ENCODE measurements around the gene NCR2.

The NCR2 gene

DNA sequence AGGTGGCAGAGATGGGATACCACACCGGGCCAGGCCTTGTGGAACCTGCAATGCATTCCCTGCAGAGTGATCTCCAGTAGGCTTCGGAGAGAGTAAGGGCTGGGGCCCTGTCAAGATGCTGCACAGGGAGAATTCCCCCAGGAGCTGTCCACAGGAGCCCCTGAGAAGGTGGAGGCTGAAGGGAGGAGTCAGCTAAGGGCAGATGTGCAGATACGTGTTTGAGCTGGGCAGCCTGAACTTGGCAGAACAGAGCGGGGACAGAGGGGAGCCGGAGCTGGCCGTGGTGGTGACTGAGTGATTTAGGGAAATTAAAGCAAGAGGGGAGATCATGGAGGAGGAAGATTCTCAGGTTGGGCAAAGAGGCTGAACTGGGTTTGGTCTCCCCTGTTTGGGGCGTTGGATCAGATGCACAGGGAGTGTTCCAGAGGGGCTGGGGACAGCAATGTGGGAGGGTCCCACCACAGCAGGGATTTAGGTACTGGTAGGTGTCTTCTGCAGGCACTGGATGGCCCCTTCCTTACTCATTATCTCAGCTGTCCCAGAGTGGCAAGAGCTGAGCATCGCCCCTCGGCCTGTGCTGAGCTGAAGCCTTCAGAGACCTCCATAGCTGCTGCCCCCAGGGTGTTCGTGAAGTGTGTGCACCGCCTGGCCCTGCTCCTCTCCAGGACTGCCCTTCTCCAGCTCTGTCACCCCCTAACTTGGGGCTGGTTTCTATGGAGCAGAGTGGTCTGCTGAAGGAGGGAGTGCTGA, 3.8 kb upstream of the NCR2 start:
- no peak for DNase-seq (ENCODE audit: low read depth in 3 of 3)

DNA sequence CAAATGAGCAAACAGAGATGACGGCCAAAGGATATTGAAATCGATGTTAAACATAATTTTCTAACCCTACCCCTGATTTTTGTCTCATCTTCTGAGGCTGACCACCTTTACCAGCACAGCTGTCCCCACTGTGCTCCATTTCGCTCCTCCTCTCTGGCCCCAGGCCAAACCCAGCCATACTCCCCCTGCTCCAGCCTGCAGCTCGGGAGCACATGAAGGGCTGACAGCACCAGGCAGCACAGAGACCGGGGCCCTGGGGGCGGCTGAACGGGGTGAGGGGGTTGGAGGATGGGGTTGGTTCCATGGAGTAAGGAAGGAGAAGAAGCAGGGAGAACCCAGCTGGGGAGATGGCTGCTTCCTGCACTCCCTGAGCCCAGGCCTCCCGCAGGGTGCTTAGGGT, 3.2 kb upstream of the NCR2 start:
- no peak for DNase-seq (ENCODE audit: low read depth in 3 of 3)

DNA sequence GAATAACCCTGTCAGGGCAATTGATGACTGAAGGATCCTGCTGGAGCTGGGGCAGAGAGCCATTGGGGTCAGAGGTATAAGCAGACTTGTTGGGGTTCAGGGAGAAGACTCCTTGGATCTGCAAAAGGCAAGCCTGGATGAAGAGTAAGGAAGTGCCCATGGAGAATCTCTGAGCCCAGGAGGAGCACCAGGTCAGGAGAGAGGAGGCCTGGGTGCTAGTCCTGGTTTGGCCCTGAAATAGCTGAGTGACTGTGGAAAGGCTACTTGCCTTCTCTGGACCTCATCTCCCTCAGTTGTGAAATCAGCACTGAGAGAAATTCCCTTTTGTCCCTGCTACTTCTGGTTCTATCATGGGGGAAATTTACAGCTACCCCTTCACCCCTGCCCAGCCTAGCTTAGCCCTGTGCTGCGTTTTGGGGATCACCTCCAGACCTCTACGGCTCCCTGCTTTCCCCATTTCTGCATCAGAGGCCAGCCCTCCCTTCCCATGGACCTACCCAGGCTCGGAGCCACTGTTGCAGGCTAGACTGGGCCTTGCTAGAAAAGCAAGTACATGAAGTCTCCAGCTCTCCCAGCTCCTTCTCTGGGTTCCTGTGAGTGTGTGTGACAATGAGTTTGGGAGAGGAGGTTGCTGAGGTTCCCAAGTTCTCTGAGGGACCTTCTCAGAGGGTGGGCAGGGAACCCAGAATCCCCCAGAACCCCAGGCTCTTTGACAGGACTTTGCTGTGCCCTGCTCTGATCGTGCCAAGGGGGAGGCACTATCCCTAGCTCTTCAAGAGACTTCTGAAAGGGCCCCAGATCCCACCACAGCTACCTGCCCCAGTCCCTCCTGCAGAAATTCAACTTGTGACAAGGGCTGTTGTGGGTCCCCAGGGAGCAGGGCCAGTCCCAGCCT, 2.3 kb upstream of the NCR2 start:
- no peak for DNase-seq (ENCODE audit: low read depth in 3 of 3)

DNA sequence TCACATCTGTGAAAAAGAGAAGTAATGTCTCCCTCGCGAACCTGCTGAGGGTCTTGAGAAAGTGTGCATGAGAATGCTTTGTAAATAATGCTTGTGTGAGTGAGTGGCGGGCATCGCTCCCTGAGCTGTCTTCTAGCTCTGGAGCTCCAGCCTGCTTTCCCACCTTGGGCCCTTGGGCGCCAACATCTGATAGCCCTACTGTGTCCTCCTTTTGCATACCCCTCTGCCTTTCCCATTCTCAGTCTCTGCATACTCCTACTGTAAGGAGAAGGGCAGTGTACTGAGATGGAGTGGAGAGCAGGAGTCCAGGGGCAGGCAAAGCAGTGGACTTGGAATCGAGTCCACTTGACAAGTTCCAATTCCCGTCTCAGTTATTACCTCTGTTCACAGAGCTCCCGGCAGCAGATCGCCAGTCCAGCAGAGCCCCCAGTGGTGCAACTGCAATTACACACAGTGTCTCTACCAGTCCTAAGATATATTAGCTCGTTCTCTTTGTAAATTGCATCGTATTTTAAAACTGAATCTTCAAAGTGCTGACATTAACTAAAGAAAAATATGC, 847 bp upstream of the NCR2 start:
- no peak for DNase-seq (ENCODE audit: low read depth in 3 of 3)

DNA sequence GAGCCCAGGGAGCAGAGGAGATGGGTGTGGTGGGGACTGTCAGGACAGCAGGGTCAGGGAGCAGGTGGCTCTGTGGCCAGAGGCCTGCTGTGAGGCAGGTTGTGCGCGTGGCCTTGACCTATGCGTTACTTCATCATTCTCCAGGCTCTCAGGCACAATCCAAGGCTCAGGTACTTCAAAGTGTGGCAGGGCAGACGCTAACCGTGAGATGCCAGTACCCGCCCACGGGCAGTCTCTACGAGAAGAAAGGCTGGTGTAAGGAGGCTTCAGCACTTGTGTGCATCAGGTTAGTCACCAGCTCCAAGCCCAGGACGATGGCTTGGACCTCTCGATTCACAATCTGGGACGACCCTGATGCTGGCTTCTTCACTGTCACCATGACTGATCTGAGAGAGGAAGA, 535 bp downstream of the NCR2 start:
- DNase-seq (ENCODE audit: low read depth in 3 of 3), result no peak

DNA sequence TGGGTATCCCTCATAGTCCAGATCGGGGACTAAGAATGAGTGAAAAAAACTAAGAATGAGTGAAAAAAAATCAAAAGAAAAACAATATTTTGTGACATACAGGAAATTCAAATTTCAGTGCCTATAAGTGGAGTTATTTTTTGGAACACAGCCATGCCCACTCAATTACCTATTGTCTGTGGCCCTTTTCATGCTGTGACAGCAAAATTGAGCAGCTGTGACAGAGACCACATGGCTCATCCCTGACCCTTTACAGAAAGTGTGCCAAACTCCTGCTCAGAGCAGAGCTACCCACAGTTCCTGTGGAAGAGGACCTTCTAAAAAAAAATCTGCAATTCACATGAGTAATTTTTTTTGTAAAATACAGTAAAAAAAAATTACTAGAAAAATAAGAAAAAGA, 1.4 kb downstream of the NCR2 start:
- no peak for DNase-seq (ENCODE audit: low read depth in 3 of 3)

DNA sequence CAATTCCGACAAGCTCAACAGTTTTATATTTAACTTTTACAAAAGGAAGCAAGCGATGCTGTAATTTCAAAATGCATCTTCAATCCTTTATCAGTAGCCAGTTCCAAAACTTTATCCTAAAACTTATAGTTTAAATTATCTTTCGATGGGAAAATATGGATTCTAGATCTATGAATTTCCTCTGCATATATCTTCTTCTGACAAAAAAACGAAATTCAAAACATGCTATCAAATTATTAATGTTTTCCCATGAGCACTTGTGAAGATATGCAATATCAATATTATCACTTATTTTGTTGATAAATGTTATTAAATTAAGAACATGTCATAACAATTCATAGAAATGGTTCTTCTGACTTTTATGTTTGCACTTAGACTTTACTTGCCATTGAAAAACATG, 2.3 kb downstream of the NCR2 start:
- no peak for DNase-seq (ENCODE audit: low read depth in 3 of 3)

DNA sequence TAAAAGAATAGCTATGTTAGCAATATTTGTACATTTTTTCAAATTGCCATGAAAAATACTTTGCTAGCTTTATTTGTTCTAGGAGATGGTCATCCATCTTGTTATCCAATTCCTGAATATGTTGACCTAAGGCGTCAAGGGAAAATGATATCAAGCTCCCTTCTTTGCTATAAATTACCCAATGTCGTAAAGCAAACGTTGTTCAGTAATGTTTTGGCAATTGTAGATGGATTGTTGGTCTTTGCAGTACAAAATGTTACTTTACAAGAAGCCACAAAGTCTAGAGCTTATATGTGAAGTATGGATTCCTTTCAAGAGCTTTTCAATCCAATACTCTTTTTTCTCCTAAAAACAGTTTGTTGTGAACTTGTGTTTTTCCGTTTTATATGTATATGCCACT, 3.3 kb downstream of the NCR2 start:
- DNase-seq (ENCODE audit: low read depth in 3 of 3), result no peak

DNA sequence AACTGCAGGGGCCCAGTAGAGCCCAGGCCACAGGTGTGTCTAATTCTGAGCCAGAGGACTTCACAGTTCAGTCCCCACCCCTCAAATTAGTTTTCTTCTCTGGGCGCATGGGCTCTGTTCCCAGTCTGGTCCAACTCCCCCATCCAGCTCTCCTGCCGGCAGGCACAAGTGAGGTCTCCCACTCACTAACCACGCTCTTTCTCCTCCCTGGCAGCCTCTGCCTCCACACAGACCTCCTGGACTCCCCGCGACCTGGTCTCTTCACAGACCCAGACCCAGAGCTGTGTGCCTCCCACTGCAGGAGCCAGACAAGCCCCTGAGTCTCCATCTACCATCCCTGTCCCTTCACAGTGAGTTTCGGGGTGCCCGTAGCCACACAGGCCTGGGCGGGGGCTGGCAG, 6.2 kb downstream of the NCR2 start:
- no peak for DNase-seq (ENCODE audit: low read depth in 3 of 3)

DNA sequence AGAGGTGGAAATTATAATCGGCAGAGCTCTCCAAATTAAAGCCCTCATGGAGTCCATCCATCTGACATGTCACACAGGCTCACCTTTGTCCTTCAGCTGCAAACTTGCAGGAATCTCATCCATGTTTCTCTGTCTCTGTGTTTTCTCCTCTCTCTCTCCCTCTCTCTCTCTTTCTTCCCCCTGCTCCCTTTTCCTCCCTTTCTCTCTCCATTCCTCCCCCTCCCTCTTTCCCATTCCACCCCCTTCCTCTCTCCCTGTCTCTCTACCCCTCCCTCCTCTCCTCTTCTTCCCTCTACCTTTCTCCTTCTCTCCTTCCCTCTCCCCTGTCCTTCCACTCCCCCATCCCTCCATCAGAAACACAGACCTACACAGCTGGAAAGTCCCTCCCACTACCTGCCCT, 6.8 kb downstream of the NCR2 start:
- no peak for DNase-seq (ENCODE audit: low read depth in 3 of 3)

DNA sequence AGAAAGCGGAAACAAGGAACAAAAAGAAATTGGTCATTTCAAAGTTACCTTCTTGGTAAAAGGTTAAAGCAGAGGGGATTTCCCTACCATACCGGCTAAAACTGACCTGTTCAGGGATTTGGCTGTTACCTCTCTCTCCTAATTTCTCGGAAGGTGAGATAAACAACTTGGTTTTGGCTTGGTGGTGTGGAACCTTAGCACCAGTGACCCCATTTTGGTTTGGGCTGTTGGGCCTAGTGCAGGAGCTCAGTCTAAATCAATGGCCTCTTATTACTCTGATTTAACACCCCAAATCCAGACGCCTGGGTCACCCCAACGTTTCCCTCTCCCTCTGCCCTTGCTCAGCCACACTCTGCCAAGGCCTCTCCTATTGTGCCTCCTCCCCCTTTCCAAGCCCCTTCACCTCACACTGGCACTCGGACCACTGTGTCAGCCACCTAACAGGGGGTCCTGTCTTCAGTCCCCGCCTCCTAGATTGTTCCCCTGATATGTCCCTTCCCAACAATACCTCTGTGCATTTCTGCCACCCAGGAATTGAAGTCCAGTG, 8.3 kb downstream of the NCR2 start:
- no peak for DNase-seq (ENCODE audit: low read depth in 3 of 3)

DNA sequence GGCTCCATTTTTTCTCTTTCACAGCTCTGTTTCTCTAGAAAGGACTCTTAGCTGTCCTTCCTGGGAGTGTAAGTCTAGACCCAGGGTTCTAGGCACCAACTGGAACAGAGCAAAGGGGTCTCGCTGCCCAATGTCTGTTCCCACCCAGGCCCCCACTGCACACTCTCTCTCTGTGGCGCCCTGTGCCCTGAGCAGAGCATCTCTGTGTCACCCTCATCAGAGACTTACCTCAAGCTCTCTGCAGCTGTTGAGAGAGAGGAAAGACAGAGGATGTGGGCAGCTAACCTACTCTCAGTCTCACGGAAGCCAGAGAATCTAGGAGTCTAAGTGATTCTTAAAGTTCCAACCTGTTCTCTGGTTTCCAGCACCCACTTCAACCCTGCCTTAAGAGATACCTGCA, 9.5 kb downstream of the NCR2 start:
- no peak for DNase-seq (ENCODE audit: low read depth in 3 of 3)

DNA sequence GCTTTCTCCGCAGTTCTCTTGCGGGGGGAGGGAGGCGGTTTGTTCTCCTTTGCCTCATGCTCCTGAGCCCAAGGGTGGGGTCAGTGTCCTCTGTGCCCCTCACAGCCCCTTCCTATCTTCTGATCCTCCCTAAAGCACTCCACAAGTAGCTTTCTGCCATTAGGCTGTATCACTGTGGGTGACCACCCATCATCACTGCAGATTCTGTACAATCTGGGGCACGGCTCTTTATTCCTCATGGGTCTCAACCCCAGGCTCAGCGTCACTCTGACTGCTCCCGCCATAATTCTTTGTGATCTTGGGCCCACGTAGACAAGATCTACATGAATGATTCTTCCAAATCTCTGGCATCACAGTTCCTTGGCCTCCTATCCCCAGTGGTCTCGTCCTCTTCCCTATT, 10.5 kb downstream of the NCR2 start:
- DNase-seq (ENCODE audit: low read depth in 3 of 3), result no peak

DNA sequence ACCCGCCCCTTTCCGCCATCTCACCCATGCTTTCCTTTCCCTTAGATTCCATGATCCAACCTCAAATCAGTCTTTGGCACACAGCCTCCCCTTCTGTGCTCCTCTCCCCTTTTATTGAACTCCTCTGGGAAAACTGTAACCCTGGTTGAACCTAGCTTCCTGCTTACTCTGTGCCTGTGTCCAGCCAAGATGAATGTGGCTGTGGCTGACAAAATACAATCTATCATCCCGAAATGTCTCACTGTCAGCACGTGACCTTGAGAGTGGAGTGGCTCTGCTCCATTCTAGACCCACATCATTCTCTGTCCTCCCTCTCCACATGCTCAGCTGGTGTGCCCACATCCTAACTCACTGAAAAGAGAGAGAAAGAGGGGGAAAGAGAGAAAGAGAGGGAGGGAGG, 11.0 kb downstream of the NCR2 start:
- no peak for DNase-seq (ENCODE audit: low read depth in 3 of 3)

DNA sequence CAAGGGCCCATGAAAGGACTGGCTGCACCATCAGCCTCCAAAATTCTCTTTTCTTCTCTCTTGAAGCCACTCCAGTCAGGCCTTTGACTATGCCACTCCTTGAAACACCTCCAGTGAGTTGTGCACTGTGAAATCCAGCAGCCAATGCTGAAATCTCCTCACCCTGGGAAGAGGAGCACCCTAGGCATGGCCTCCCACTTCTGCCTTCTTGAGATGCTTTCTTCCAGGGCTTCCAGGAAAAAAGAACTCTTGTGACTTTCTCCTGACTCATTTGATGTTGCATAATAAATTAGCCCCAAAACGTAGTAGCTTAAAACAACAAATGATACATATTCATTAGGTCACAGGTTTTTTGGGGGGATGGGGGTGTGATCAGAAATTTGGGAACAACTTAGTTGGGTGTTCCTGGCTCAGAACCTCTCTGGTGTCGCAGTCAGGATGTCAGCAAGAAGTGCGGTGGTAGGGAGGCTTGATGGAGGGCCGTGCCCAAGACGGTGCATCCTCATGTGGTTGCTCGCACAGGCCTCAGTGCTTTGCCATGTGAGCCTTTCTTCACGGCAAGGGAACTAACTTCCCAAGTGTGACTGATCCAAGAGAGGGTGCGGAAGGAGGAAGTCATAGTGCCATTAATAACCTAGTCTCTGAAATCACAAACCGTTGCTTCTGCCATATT, 12.1 kb downstream of the NCR2 start:
- DNase-seq (ENCODE audit: low read depth in 3 of 3), result no peak

DNA sequence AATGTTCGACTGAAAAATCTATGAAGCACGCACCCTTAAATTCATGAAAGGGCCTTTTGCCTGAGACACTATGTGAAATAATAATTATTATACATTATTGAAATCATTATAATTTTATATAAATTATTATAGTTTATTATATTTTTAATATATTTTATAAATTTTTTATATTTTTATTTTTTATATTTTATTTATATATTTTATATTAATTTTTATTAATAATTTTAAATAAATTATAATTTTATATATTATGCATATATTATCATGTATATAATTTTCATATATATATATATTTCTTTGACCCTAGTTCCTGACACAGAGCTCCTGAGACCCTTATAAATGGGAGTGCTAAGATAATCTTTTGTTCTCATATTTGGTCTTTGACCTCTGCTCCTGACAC, 13.5 kb downstream of the NCR2 start:
- no peak for DNase-seq (ENCODE audit: low read depth in 3 of 3)

DNA sequence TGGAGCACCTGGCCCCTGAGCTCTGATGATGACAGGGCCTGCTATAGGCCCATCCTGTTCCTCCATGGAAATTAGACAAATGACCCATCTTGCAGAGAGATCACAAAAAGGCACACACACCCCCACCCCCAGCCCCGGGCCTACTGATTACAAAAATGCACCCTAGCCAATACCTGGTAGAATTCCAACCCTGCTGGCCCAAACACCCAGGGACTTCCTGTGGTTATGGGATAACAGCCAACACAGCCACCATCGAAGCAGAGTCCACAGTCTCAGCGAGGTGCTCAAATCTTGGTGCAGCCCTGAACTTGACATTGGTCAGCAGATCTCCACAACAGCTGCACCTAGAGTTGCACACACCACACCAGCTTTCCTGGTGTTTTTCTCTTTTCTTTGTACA, 17.0 kb downstream of the NCR2 start:
- DNase-seq (ENCODE audit: low read depth in 3 of 3), result no peak

DNA sequence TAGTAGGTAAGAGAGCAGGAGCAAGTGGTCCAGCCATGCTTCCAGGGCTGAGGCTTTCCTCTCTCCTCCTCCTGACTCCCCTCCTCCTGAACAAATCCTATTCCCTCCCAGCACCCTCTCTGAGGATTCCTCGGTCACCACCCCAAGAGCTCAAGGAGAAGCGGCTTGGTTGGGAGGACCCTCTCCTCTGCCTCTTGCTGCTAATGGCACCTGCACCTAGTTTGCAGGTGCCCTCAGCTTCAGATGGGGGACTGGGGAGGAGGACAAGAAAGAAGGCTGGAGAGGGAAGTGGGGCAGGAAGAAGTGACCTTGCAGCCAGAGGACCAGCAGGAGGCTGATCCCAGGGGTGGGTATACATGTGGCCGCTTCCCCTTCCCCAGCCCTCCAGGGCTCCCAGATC, 17.5 kb downstream of the NCR2 start:
- no peak for DNase-seq (ENCODE audit: low read depth in 3 of 3)

DNA sequence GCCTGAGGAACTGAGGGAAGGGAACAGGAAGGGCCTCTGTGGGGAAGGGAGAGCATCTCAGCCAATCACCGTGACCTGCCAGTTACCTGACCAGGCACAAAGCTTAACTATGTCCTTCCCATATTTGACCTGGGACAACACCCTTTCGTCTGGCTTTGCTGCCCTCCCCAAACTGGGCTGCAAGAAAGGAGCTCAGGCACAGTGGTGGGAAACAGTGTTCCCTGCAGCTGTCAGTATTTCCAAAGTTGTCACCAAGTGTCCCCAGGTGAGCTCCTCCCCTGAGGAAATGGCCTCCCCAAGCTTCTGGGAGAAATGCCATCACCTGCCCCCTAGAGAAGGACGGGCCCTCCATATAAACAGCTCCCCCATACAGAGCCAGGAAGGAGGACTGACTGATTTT, 17.9 kb downstream of the NCR2 start:
- DNase-seq (ENCODE audit: low read depth in 3 of 3), result no peak

DNA sequence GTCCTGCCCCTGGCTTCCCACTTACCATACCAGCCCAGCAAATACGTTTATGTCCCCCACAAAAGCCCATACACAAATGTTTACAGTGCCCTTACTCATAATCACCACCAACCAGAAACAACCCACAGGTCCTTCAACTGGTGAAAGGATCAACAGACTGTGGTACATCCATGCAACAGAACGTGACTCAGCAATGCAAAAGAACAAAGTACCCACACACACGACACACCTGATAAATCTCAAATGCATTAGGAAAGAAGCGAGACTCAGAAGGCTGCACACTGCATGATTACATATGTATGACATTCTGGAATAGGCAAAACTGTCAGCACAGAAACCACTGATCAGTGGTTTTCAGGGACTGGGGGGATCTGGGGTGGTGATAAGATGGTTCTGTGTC, 20.5 kb downstream of the NCR2 start:
- DNase-seq (ENCODE audit: low read depth in 3 of 3), result no peak

DNA sequence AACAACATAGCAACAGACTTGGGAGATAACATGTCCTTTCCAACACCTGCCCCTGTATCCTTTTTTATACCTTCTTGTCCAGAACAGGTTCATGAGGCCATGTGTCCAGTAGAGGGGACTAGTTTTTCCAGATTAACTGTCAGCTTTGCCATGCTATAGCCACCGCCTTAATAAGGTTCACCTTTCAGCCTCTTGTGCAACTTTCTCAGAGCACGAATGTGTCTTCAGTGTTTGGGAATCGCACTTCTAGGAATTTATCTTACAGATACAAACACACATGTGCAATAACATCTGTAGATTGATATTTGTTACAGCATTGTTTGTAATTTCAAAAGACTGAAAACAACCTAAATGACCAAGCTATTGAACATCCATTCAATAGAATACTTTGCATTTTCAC, 21.4 kb downstream of the NCR2 start:
- DNase-seq (ENCODE audit: low read depth in 3 of 3), result no peak

DNA sequence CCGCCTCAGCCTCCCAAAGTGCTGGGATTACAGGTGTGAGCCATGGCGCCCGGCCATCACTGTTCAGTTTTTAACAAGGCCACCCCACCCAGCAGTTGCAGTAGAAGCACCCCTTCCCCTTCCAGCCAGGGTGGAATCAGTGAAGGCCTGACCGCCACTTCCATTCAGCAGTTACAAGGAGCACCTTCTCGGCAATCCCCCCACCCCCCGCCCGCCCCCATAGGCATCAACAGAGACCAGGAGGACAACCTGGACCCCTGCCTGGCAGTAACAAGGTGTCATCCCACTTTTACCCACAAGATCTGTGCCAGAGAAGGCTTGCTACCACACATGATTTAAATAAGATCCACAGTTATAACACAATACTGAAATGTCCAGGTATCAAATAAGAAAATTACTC, 23.1 kb downstream of the NCR2 start:
- DNase-seq (ENCODE audit: low read depth in 3 of 3), result no peak
